DND-41 (cell line): Measurements from ENCODE around the gene ZCCHC10.

ENCODE experiments used
- ATAC-seq: fragments of 200-7000 bp; cut with Tn5 transposase; 3 replicates; pipeline ENCODE4 v1.9.1; 2021; ENCODE audit warnings: low read depth; ENCODE audit not compliant: insufficient read depth
- DNase-seq: peaks from one replicate; pipeline ENCODE4 v3.0.0-alpha.2; 2020
- H2AFZ ChIP-seq: 2 replicates; pipeline ENCODE4 v1.6.0; 2012; ENCODE audit warnings: low read depth, low read length
- H3K27ac ChIP-seq: 2 replicates; pipeline ENCODE4 v1.5.1; 2012; ENCODE audit warnings: low read length, inconsistent platforms
- H3K27me3 ChIP-seq: fragments of 200-600 bp; sonication (generic); 2 replicates; pipeline ENCODE4 v1.6.0; 2012; ENCODE audit warnings: low read length, mild to moderate bottlenecking, inconsistent platforms; ENCODE audit not compliant: insufficient read depth, poor library complexity
- H3K36me3 ChIP-seq: 2 replicates; pipeline ENCODE4 v1.5.1; 2012; ENCODE audit warnings: low read length, inconsistent platforms; ENCODE audit not compliant: insufficient read depth
- H3K4me1 ChIP-seq: 2 replicates; pipeline ENCODE4 v1.5.1; 2012; ENCODE audit warnings: mild to moderate bottlenecking, low read length; ENCODE audit not compliant: insufficient read depth
- H3K4me2 ChIP-seq: 2 replicates; pipeline ENCODE4 v1.6.0; 2012; ENCODE audit warnings: mild to moderate bottlenecking, moderate library complexity, low read length, inconsistent platforms; ENCODE audit not compliant: insufficient read depth
- H3K4me3 ChIP-seq, 2 experiments: fragments of 200-600 bp in 1 of 2; shearing (Covaris generic) in 1 of 2; 2 replicates each; pipeline ENCODE4 v1.5.1; 2012 to 2016; ENCODE audit warnings: inconsistent platforms in 2 of 2, low read length in 2 of 2, mild to moderate bottlenecking in 2 of 2, low read depth in 1 of 2, moderate library complexity in 1 of 2
- H3K79me2 ChIP-seq: 2 replicates; pipeline ENCODE4 v1.6.0; 2012; ENCODE audit warnings: low read length, inconsistent platforms; ENCODE audit not compliant: insufficient read depth
- H3K9ac ChIP-seq: 2 replicates; pipeline ENCODE4 v1.6.0; 2012; ENCODE audit warnings: low read depth, mild to moderate bottlenecking, inconsistent platforms, low read length, moderate library complexity
- H3K9me3 ChIP-seq: 2 replicates; pipeline ENCODE4 v1.5.1; 2012; ENCODE audit warnings: low read length, moderate library complexity, mild to moderate bottlenecking, inconsistent platforms; ENCODE audit not compliant: insufficient read depth, severe bottlenecking
- H4K20me1 ChIP-seq: 2 replicates; pipeline ENCODE4 v1.6.0; 2012; ENCODE audit warnings: low read length; ENCODE audit not compliant: insufficient read depth
- EZH2 ChIP-seq: IDR thresholded peaks from 3 replicates; pipeline ENCODE4 v1.6.1; 2012; ENCODE audit warnings: borderline replicate concordance, low read depth, mild to moderate bottlenecking, moderate library complexity, low read length, inconsistent platforms; ENCODE audit not compliant: severe bottlenecking
- TF ChIP-seq, protein P1 (sequence below): IDR thresholded peaks from 2 replicates; pipeline ENCODE4 v1.5.1; 2012; ENCODE audit warnings: borderline replicate concordance, low read length, moderate library complexity, mild to moderate bottlenecking; ENCODE audit not compliant: poor library complexity, severe bottlenecking; ENCODE audit errors: extremely low read depth

ZCCHC10 gene

DNA sequence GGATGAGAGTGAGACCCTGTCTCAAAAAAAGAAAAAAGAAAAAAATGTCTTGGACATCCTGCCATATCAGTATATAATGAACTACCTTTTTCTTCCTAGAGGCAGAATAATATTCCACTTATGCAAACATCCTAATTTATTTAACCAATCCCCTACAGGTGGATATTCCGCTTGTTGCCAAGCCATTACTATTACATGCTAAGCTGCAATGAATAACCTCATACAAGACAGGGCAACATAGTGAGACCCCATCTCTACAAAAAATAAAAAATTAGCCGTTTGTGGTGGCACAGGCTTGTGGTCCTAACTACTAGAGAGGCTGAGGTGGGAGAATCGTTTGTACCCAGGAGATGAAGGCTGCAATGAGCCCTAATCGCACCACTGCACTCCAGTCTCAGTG, 61.2 kb downstream of the ZCCHC10 start:
- Histone ChIP-seq H4K20me1 (peaks cover 17% of the 10 kb centered on the region; the same call in 1 of the 2 replicates), H3K79me2 (peaks cover 33% of the 10 kb centered on the region), H3K9me3 (no peaks in the 10 kb centered on the region), H3K27ac (no peak overlapping the region), H2AFZ (no peak overlapping the region), H3K4me3 (no peak overlapping the region), H3K9ac (no peak overlapping the region), H3K4me1 (peaks cover 32% of the 10 kb centered on the region), H3K36me3 (peaks cover 10% of the 10 kb centered on the region), H3K4me2 (no peak overlapping the region), H3K27me3 (no peaks in the 10 kb centered on the region)
- no peak for DNase-seq
- ATAC-seq: no peak
- no peak for TF ChIP-seq EZH2
- TF ChIP-seq, protein P1, sequence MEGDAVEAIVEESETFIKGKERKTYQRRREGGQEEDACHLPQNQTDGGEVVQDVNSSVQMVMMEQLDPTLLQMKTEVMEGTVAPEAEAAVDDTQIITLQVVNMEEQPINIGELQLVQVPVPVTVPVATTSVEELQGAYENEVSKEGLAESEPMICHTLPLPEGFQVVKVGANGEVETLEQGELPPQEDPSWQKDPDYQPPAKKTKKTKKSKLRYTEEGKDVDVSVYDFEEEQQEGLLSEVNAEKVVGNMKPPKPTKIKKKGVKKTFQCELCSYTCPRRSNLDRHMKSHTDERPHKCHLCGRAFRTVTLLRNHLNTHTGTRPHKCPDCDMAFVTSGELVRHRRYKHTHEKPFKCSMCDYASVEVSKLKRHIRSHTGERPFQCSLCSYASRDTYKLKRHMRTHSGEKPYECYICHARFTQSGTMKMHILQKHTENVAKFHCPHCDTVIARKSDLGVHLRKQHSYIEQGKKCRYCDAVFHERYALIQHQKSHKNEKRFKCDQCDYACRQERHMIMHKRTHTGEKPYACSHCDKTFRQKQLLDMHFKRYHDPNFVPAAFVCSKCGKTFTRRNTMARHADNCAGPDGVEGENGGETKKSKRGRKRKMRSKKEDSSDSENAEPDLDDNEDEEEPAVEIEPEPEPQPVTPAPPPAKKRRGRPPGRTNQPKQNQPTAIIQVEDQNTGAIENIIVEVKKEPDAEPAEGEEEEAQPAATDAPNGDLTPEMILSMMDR: no peak

DNA sequence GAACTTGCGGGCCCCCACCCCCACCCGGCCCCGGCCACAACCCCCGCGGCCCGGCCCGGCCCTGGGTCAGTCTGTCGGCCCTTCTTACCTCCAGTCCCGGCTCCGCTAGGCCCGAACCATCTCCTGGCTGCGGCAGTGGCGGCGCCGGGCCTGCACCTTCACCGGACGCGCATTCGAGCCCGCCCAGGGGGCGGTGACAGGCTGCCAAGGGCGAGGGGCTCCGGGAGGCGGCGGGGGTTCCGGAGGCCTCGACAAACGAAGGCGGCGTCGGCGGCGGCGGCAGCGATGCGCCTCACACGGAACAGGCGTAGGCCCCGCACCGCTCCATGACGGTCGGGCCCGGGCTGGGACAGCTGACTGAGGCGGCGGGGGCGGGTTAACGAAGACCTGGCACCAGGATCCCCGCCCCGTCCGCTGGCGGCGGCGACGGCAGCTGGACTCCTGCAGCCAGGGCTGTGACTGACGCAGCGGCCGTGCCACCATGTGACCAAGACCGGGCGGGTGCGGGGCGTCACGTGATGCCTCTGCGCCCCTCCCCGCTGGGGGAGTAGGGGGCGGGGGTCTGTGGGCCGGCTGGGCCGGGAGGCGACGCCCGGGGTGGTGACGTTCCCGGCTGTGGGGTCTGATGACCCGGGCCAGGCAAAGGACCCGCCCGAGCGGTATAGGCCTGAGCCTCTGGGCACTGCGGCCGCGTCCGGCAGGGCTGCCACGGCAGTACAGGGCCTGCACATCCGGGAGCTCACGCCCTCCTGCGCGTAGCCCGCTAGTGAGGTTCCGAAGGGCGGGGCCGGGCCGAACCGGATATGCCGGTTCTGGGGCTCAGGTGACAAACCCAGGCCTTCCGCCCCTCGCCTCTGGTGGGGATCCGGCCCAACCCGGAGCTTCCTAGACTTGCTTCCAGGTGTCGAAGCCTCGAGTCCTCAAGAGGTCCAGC, 62.9 kb downstream of the ZCCHC10 start, which contains the start of gene AFF4:
Gene AFF4 (minus strand): TSS at position 464 of the 934 bp plus-strand sequence. CDS start 26,445 bp downstream, outside the sequence.
- H3K9me3 ChIP-seq: no peaks in the 10 kb centered on the region
- H3K9ac ChIP-seq: peak within 1 kb of the TSS; percentile 76
- peaks cover 14% of the 10 kb centered on the region for H3K36me3 ChIP-seq
- ATAC-seq: peak; percentile 86
- H2AFZ ChIP-seq: peak within 1 kb of the TSS; percentile 99
- peaks cover 36% of the 10 kb centered on the region for H3K4me1 ChIP-seq
- H3K79me2 ChIP-seq: peaks cover 50% of the 10 kb centered on the region
- no peak for TF ChIP-seq EZH2
- TF ChIP-seq, protein P1: no peak
- peak within 1 kb of the TSS; percentile 87 for H3K4me2 ChIP-seq
- DNase-seq: peak; percentile 86
- H3K27me3 ChIP-seq: no peaks in the 10 kb centered on the region
- peaks cover 24% of the 10 kb centered on the region; the same call in 1 of the 2 replicates for H4K20me1 ChIP-seq
- H3K27ac ChIP-seq: peak within 1 kb of the TSS; percentile 76
- peak within 1 kb of the TSS; percentile 57 to 73 for H3K4me3 ChIP-seq

DNA sequence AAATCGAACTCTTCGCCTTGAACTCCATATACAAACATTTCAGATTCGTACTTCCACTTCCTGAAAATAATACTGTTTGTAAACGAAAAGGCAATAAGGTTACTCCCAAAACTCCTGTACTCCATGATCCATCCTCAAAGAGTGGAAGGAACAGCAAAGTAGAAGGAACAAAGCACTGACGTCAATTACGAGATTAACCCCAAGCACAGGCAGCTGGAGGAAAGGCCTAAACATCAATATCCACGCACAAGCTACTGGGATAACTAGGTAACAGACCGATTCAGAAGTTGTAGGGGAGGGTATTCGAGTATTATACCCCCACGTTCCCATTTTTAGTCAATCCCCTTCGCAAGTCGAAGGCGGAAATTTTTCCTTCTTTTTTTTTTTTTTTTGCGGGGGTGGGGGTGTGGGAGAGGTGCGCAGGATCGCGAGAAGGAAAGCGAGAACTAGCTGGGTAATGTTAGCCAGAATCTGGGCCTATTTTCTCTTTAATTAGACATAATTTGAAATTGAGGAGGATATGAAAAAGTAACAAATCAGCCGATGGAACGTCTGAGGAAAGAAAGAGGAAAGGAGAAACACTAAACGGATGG, 63.8 kb downstream of the ZCCHC10 start:
- TF ChIP-seq, protein P1: no peak
- no peak for TF ChIP-seq EZH2
- H3K4me3 ChIP-seq: peak overlapping the region; percentile 57 to 73
- peaks cover 59% of the 10 kb centered on the region for H3K79me2 ChIP-seq
- peak overlapping the region; percentile 76 for H3K27ac ChIP-seq
- peak; percentile 34 for DNase-seq
- H3K9me3 ChIP-seq: no peaks in the 10 kb centered on the region
- H3K4me1 ChIP-seq: peaks cover 36% of the 10 kb centered on the region
- peak overlapping the region; percentile 87 for H3K4me2 ChIP-seq
- no peak for ATAC-seq
- H4K20me1 ChIP-seq: peaks cover 27% of the 10 kb centered on the region; the same call in 1 of the 2 replicates
- no peaks in the 10 kb centered on the region for H3K27me3 ChIP-seq
- peak overlapping the region; percentile 99 for H2AFZ ChIP-seq
- H3K36me3 ChIP-seq: peaks cover 14% of the 10 kb centered on the region
- H3K9ac ChIP-seq: peak overlapping the region; percentile 76
